Measurements from ENCODE around the gene SIGLEC1.

SIGLEC1 gene

GRCh38 chr20:3738111-3739053, 26.0 kb upstream of the SIGLEC1 start:
- Mint-ChIP-seq H3K36me3 (ENCODE audit: low read depth) (no peaks in the 10 kb centered on the region), H3K27me3 (peaks cover 5% of the 10 kb centered on the region), H3K9me3 (no peaks in the 10 kb centered on the region), H3K4me1 (ENCODE audit: low read depth) (no peaks in the 10 kb centered on the region), H3K27ac (no peak overlapping the region), H3K4me3 (no peak overlapping the region)
- no peak for DNase-seq

DNA sequence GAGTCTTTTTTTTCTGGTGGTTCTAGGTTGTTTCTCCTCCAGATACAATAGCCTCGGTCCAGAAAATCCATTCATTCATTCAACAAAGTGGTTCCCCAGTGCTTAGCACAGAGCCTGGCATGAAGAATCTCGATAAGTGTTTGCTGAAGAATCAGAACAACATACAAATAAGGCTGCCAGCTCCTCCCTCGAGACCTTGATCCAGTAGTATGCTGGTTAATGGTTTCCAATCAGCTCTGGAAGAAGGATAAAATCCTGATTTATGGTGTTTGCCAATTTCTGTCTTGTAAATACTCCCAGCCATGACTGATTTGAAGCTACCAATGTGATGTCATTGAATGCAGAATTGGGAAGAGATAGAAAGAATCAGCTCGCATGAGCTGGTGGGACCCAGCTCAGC, 23.4 kb upstream of the SIGLEC1 start:
- no peak for DNase-seq
- Mint-ChIP-seq H3K27me3 (peaks cover 26% of the 10 kb centered on the region), H3K36me3 (ENCODE audit: low read depth) (no peaks in the 10 kb centered on the region), H3K4me1 (ENCODE audit: low read depth) (no peaks in the 10 kb centered on the region), H3K4me3 (no peak overlapping the region), H3K9me3 (no peaks in the 10 kb centered on the region), H3K27ac (no peak overlapping the region)

DNA sequence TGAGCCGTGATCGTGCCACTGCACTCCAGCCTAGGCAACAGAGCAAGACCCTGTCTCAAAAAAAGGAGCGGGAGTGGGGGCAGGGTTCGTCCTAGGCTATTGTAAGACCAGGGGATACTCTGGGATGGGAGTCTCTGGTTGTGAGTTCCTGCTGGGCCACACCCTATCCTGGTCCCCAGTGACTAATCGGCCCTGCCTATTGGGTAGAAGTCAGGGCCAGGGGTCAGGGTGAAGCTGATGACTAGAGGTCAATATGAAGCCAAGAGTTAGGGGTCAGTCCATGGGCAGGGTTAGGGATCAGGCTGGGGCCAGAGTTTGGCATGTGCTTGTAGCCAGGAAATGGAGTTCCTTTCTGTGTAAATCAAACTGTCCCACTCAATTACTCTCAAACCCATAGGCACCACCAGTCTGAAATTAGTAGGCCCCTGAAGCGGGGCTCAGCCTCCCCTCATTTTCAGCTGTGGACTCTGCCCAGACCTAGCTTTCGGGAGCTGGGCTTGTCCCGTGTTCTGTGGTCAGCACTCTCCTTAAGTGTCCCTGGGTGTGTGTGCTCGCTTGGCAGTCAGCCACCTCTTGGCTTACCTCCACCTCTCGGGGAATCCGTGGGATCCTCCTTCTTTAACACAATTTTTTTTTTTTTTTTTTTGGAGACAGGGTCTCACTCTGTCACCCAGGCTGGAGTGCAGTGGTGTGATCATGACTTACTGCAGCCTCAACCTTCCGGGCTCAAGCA, 21.9 kb upstream of the SIGLEC1 start:
- Mint-ChIP-seq H3K27me3 (peaks cover 38% of the 10 kb centered on the region), H3K36me3 (ENCODE audit: low read depth) (no peaks in the 10 kb centered on the region), H3K9me3 (no peaks in the 10 kb centered on the region), H3K4me1 (ENCODE audit: low read depth) (no peaks in the 10 kb centered on the region), H3K27ac (no peak overlapping the region), H3K4me3 (no peak overlapping the region)
- DNase-seq = no peak

DNA sequence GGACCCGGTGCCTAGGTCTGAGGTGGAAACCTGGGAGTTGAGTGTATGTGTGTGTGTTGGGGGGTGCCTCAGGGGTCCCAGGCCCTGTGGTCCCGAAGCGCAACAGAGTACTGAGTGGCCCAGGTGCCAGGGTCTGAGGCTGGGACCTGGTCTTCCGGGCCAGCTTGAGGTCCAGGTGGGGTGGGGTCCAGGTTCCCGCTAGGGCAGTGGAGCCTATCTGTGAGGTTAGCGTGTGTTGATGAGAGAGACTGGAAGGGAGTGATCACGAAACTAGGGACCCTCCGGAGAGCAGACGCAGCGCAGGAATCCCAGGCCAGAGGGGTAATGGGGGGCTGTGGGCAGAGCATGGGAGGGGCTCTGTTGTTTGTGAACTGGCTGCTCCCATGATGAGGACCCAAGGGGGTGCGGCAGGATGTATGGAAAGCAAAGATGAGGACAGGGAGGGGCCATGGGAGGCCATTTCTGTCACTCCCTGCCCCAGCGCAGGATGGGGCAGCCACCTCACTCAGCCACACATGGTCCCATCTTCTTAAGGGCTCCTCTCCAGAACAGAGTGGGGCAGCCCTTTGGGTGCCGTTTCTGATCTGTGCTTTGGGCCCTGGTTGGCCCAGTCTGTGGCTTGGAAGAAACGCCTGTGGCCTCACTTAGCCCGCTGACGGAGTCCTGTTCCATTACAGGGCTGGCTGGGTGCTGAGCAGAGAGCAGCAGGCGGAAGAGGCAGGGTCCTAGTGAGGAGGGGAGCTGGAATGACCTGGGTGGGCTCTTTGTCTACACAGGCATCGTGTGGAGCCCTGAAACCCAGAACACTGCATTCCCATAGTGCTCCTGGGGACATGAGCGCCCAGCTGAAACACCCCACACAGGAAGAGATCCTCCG, 21.0 kb upstream of the SIGLEC1 start:
- Mint-ChIP-seq H3K4me3 (no peak overlapping the region), H3K4me1 (ENCODE audit: low read depth) (no peaks in the 10 kb centered on the region), H3K36me3 (ENCODE audit: low read depth) (no peaks in the 10 kb centered on the region), H3K27ac (no peak overlapping the region), H3K9me3 (no peaks in the 10 kb centered on the region), H3K27me3 (peaks cover 42% of the 10 kb centered on the region)
- no peak for DNase-seq

DNA sequence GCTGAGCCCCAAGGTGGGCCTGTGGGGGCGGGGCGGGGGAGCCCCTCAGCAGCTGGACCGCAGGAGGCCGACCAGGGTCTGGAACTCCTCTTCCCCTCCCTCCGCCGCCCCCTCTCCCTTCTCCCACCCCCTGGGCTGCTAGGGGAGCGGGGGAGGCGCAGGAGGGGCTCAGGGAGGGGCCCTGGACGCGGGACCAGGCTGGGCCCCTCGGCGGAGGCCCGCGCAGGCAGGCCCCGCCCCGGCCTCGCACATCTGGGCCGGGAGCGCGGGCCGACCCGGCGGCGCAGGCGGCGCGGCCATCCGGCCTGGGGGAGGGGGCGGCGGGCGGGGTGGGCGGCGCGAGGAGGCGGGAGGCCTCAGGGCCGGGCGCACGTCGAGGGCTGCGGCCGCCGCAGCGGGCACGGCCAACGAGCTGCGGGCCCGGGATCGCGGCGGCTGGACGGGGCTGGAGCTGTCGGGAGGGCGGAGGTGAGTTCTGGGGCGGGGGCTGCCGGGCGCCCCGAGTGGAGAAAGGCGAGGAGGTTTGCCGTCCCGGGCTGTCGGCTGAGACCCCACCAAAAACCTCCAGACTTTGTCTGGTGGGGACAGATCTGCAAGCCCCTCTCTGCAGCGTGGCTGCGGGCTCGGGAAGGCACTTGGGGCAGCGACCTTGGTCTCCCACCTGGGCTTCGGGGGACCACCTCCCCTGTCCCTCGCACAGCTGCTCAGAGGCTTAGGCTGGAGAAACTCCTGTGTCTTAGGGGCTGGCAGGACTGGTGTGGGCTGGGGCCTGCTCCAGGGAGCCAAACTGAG, 20.1 kb upstream of the SIGLEC1 start, which contains the start of gene HSPA12B:
HSPA12B (plus strand) TSS at position 359 of the 792 bp plus-strand sequence. CDS start 5,990 bp downstream, outside the sequence.
- Mint-ChIP-seq H3K9me3 (no peaks in the 10 kb centered on the region), H3K27ac (no peak within 1 kb of the TSS), H3K27me3 (peaks cover 51% of the 10 kb centered on the region), H3K4me1 (ENCODE audit: low read depth) (no peaks in the 10 kb centered on the region), H3K4me3 (no peak within 1 kb of the TSS), H3K36me3 (ENCODE audit: low read depth) (no peaks in the 10 kb centered on the region)
- DNase-seq = no peak

GRCh38 chr20:3731944-3732326, 19.5 kb upstream of the SIGLEC1 start:
- no peak overlapping the region for H3K4me3 Mint-ChIP-seq
- peaks cover 57% of the 10 kb centered on the region for H3K27me3 Mint-ChIP-seq
- no peak for DNase-seq
- H3K4me1 Mint-ChIP-seq (ENCODE audit: low read depth) = no peaks in the 10 kb centered on the region
- H3K36me3 Mint-ChIP-seq (ENCODE audit: low read depth) = no peaks in the 10 kb centered on the region
- H3K27ac Mint-ChIP-seq = no peak overlapping the region
- no peaks in the 10 kb centered on the region for H3K9me3 Mint-ChIP-seq

DNA sequence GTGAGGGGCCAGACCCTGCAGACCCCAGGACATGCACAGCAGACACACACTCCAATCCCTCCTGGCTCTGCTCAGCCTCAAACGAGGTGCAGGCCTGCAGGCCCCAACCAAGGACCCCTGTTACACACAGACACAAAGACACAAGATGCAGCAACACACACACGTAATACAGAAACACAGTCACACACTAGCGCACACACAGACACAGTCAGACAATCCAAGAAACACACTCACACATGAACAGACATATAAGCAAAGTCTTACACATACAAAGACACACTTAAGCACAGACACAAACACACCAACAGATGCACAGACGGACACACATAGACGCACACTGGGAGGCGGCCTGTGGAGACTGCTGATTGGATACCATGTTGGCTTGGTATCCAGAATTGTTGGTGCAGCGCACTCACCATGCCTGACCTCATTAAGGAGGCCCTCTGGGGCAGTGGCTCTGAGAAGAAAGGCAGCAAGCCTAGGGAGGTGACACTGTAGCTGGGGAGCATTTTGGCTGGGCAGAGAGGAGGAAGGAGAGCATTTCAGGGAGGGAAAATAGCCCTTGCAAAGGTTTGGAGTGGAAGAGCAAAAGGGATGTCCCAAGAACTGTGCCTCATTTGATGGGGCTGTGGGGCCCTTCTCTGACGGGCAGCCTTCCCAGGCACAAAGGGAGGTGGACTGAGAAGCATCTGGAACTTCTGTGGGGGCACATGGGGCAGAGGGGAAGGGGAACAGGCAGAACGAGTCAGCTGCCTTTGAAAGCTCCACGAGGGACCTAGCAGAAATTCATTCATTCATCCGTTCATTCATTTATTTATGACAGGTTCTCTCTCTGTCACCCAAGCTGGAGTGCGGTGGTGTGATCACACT, 18.6 kb upstream of the SIGLEC1 start:
- H3K4me1 Mint-ChIP-seq (ENCODE audit: low read depth) = no peaks in the 10 kb centered on the region
- H3K27me3 Mint-ChIP-seq = peaks cover 59% of the 10 kb centered on the region
- H3K4me3 Mint-ChIP-seq = no peak overlapping the region
- H3K36me3 Mint-ChIP-seq (ENCODE audit: low read depth) = no peaks in the 10 kb centered on the region
- no peaks in the 10 kb centered on the region for H3K9me3 Mint-ChIP-seq
- no peak overlapping the region for H3K27ac Mint-ChIP-seq
- no peak for DNase-seq

GRCh38 chr20:3729811-3730540, 17.6 kb upstream of the SIGLEC1 start:
- no peaks in the 10 kb centered on the region for H3K36me3 Mint-ChIP-seq (ENCODE audit: low read depth)
- H3K4me1 Mint-ChIP-seq (ENCODE audit: low read depth) = no peaks in the 10 kb centered on the region
- H3K4me3 Mint-ChIP-seq = no peak overlapping the region
- DNase-seq = no peak
- H3K27me3 Mint-ChIP-seq = peaks cover 63% of the 10 kb centered on the region
- H3K9me3 Mint-ChIP-seq = no peaks in the 10 kb centered on the region
- no peak overlapping the region for H3K27ac Mint-ChIP-seq

- Mint-ChIP-seq H3K4me1 (ENCODE audit: low read depth) (no peaks in the 10 kb centered on the region), H3K27ac (no peak overlapping the region), H3K27me3 (peaks cover 68% of the 10 kb centered on the region), H3K9me3 (no peaks in the 10 kb centered on the region), H3K36me3 (ENCODE audit: low read depth) (no peaks in the 10 kb centered on the region), H3K4me3 (no peak overlapping the region)
- DNase-seq = no peak
Measured at GRCh38 chr20:3729378-3729777, 17.0 kb upstream of the SIGLEC1 start.

GRCh38 chr20:3728876-3729275, 16.5 kb upstream of the SIGLEC1 start:
- Mint-ChIP-seq H3K9me3 (no peaks in the 10 kb centered on the region), H3K27ac (no peak overlapping the region), H3K4me1 (ENCODE audit: low read depth) (no peaks in the 10 kb centered on the region), H3K27me3 (peaks cover 68% of the 10 kb centered on the region), H3K4me3 (no peak overlapping the region), H3K36me3 (ENCODE audit: low read depth) (no peaks in the 10 kb centered on the region)
- DNase-seq = no peak

- Mint-ChIP-seq H3K27ac (no peak overlapping the region), H3K9me3 (no peaks in the 10 kb centered on the region), H3K4me1 (ENCODE audit: low read depth) (no peaks in the 10 kb centered on the region), H3K36me3 (ENCODE audit: low read depth) (no peaks in the 10 kb centered on the region), H3K4me3 (no peak overlapping the region), H3K27me3 (peaks cover 64% of the 10 kb centered on the region)
- no peak for DNase-seq
Measured at GRCh38 chr20:3728354-3728753, 16.0 kb upstream of the SIGLEC1 start.

DNA sequence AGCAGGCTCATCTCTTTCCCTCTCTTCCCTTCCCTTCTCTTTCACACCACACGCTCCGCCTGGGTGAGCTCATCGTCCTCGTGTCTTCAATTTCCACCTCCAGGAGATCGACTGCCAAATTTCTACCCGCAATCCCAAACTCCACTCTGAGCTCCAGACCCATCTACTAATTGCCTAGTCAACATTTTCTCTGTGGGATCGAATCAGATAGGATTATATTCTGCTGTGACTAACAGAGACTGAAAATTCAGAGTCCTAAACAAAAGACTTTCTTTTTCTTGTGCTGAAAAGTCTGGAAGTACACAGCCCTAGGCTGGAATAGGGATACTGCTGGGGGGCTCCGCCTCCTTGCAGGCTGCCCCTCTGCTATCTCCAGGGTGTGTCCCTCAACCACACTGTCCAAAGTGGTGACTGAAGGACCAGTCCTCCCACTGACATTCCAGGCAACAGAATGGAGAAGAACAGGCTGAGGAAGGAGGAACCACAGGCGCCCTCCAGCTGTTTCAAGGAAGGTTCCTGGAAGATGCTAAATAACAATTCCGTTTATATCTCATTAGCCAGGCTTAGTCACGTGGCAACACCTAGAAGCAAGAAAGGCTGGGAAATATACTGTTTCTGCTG, 15.1 kb upstream of the SIGLEC1 start:
- H3K27me3 Mint-ChIP-seq = peaks cover 62% of the 10 kb centered on the region
- H3K36me3 Mint-ChIP-seq (ENCODE audit: low read depth) = no peaks in the 10 kb centered on the region
- no peak overlapping the region for H3K4me3 Mint-ChIP-seq
- H3K9me3 Mint-ChIP-seq = no peaks in the 10 kb centered on the region
- H3K27ac Mint-ChIP-seq = no peak overlapping the region
- DNase-seq = no peak
- no peaks in the 10 kb centered on the region for H3K4me1 Mint-ChIP-seq (ENCODE audit: low read depth)

Measured in activated T-cell treated with anti-CD3 and anti-CD28 coated beads, Interleukin-2, amount 50 U/mL, for 24 hours (primary cell).